ENCODE measurements around the gene SHMT1.

SHMT1 gene

DNA sequence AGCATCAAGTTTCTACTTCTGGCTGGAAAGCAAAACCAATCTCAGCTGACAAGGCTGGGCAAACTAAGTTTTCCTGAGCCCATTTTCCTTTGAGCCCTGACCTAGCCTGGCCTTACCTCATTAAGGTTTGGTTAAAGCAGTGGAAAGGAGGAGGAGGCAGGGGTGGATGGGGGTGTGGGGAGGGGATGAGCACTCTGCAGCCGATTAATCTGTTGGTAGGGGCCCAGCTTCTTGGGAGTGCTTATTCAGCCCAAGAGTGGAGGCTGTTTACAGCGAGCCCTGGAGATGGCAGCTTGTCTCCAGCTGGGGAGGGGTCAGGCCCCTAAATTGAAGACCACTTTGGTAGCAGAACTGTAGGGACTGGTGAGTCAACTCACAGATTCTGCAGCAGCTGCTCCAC lies 36.3 kb downstream of the SHMT1 start:
- DNase-seq (ENCODE audit: low read depth) = no peak
- H3K4me3 ChIP-seq (ENCODE audit: control insufficient read depth, low read depth, low read length) = no peak overlapping the region
- no peak for TF ChIP-seq CTCF (conservative IDR thresholded peaks at IDR 0.05; ENCODE audit: control insufficient read depth, insufficient read depth, low read depth, low read length)

- TF ChIP-seq CTCF (conservative IDR thresholded peaks at IDR 0.05; ENCODE audit: control insufficient read depth, insufficient read depth, low read depth, low read length) = no peak
- no peak for DNase-seq (ENCODE audit: low read depth)
- H3K4me3 ChIP-seq (ENCODE audit: control insufficient read depth, low read depth, low read length) = no peak overlapping the region
Observed at GRCh38 chr17:18326572-18326971, 36.8 kb downstream of the SHMT1 start.

DNA sequence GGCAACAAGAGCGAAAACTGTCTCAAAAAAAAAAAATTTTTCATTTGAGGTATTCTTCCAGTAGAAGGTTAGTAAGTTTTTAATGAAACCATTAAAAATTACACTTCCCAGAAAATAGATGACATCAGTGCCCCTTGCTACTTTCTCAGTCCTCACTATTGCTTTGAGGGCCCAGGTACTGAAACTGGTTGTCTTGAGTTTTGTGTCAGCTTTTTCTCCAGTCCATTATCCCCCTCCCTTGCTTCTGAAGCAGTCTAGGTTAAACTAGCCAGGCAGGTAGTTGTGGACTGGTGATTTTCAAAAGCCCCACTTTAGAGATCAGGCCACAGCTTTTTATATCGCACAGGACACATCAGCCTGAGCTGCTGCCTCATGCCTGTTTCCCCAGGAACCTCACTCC lies 37.3 kb downstream of the SHMT1 start:
- DNase-seq (ENCODE audit: low read depth) = no peak
- no peak overlapping the region for H3K4me3 ChIP-seq (ENCODE audit: control insufficient read depth, low read depth, low read length)
- no peak for TF ChIP-seq CTCF (conservative IDR thresholded peaks at IDR 0.05; ENCODE audit: control insufficient read depth, insufficient read depth, low read depth, low read length)

DNA sequence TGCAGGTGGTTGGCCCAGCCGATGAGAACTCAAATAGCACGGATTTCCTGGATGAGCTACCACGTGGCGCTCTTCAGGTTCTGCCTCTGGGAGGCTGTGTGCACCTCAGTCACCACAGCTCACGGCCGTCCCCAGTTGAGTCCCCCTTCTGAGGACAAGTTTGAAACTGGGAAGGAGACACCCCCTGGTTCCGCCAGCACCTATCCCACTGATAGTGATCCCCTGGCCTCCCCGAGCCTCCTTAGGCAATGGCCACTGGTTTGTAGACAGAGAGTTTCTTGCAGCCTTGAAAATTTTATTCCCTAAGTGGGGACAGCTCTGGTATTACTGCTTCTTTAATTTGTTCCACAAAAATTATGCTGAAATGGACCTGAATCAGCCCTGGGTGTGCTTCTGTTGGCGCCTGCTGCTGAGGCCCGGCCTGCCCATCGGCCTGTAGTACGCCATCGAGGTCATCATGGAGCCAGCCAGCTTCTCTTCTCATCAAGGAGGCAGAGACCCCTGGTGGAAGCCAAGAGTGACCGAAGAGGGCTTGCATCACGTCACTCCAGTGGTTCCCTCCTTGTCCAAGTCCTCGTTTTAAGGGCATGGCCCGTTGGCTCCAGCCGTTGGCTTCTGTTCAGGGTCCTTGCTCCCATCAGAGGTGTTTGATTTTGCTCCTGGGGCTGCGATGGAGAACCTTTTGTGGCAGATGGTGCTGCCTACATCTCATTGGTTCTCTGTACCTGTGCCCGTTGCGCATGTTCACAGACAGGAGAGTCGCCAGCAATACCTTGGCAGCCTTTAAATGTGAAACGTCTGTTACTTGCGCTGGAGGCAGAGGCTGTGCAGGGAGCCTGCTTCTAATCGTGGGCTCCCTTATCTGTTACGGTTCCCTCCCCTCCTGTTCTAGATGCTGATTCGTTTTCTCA lies 39.0 kb downstream of the SHMT1 start:
- peak; percentile 11 for DNase-seq (ENCODE audit: low read depth)
- TF ChIP-seq CTCF (conservative IDR thresholded peaks at IDR 0.05; ENCODE audit: control insufficient read depth, insufficient read depth, low read depth, low read length) = no peak
- H3K4me3 ChIP-seq (ENCODE audit: control insufficient read depth, low read depth, low read length) = no peak overlapping the region

DNA sequence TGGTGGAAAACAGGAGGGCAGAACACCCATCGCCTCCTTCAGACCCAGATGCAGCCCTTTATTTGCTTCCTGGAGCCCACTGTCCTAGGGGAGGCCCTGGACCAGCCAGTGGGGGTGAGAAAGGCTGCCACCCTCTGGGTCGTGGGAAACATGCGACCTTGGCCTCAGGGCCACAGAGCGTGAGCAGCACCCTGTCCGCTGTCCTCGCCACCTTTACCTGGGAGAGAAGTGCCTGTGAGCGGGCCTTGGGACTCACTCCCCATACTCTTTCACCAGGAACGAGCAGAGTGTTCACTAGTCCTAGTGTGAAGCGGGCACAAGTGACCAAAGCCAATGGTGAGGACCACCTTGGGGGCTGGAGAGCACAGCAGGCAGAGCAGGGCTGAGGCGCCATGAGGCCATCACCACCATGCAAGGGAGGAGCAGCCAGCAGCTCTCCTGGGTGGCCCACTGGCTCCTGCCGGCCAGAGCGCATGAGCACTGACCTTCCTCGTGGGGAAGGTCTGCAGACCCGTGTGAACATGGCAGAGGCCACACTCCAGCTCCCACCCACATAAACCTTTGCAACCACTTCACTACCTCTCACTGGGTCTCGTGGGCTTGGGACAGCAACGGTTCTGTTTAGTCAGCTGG lies 39.7 kb downstream of the SHMT1 start:
- no peak overlapping the region for H3K4me3 ChIP-seq (ENCODE audit: control insufficient read depth, low read depth, low read length)
- DNase-seq (ENCODE audit: low read depth) = no peak
- TF ChIP-seq CTCF (conservative IDR thresholded peaks at IDR 0.05; ENCODE audit: control insufficient read depth, insufficient read depth, low read depth, low read length) = no peak

DNA sequence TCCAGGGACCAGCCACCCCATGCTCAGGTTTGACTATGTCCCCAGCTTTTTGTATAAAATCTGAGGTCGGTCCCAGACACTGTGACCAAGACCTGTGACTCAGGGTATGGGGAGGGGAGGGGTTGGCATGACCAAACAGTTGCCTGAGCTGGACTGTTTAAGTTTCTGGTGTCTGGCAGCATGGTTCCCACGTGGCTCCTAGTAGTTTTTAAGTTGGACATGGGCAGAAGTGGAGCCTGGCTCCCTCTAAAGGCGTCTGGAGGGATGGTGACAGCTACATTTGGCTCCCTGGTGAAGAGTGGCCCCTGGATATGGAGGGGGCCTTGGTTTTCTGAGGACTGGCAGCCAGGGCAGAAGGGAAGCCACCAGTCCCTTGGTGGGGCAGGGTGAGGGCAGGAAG lies 40.3 kb downstream of the SHMT1 start:
- peak; percentile 13 for TF ChIP-seq CTCF (conservative IDR thresholded peaks at IDR 0.05; ENCODE audit: control insufficient read depth, insufficient read depth, low read depth, low read length)
- peak; percentile 53 for DNase-seq (ENCODE audit: low read depth)
- H3K4me3 ChIP-seq (ENCODE audit: control insufficient read depth, low read depth, low read length) = no peak overlapping the region

All from fibroblast of mammary gland (primary cell).